ENCODE data around the gene IQCM.
A peak's percentile ranks its signal among the peaks of the same experiment; 100 is the strongest.

The IQCM gene

DNA sequence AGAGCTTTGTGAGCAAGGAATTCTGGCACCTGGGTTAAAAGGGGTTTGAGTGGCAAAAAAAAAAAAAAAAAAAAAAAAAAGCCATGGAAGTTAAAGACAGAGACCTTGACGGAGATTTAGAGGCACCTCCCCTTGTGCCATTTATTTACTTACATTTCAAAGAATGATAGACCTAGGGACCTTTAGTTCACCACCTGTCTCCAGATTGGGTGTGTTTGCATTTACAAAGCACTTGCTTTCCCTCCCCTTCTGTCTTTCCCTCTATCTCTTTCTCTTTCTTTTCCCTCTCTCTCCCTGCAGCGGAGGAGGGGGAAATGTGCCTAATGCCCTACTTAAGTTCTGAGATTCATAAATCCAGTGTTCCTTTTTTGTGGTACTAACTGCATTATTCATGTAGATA lies 116.0 kb downstream of the IQCM start:
- Histone ChIP-seq H3K27me3 (replicated peaks; ENCODE audit: control insufficient read depth, insufficient read depth, low read length) (no peaks in the 10 kb centered on the region), H3K36me3 (ENCODE audit: control insufficient read depth, insufficient read depth, low read length) (no peaks in the 10 kb centered on the region), H3K4me3 (replicated peaks; ENCODE audit: low read depth, low read length) (no peak overlapping the region)
- DNase-seq (ENCODE audit: extremely low read depth, insufficient read length): no peak
- TF ChIP-seq, protein P1, sequence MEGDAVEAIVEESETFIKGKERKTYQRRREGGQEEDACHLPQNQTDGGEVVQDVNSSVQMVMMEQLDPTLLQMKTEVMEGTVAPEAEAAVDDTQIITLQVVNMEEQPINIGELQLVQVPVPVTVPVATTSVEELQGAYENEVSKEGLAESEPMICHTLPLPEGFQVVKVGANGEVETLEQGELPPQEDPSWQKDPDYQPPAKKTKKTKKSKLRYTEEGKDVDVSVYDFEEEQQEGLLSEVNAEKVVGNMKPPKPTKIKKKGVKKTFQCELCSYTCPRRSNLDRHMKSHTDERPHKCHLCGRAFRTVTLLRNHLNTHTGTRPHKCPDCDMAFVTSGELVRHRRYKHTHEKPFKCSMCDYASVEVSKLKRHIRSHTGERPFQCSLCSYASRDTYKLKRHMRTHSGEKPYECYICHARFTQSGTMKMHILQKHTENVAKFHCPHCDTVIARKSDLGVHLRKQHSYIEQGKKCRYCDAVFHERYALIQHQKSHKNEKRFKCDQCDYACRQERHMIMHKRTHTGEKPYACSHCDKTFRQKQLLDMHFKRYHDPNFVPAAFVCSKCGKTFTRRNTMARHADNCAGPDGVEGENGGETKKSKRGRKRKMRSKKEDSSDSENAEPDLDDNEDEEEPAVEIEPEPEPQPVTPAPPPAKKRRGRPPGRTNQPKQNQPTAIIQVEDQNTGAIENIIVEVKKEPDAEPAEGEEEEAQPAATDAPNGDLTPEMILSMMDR (IDR thresholded peaks at IDR 0.05; ENCODE audit: insufficient read depth, low read length, poor library complexity, severe bottlenecking): no peak

DNA sequence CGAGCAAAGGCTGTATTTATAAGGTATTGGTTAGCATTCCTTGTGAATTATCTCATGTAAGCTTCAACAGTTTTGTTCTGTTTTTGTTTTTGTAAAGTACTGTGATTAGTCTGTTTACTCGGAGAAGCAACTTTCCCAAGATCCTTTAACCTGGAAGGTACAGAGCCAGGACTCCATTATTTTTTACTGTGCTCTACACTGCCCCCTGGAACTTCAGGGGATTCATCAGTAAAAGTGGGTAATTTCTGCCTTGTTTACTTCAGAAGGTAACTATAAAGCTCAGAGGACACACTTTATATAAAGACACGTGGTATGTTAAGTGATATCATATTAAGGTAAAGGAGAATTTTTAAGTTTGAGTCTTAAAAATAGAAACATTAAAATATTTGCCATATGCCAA lies 124.9 kb downstream of the IQCM start:
- TF ChIP-seq, protein P1 (IDR thresholded peaks at IDR 0.05; ENCODE audit: insufficient read depth, low read length, poor library complexity, severe bottlenecking): peak; percentile 17
- H3K4me3 ChIP-seq (replicated peaks; ENCODE audit: low read depth, low read length): no peak overlapping the region
- H3K36me3 ChIP-seq (ENCODE audit: control insufficient read depth, insufficient read depth, low read length): no peaks in the 10 kb centered on the region
- DNase-seq (ENCODE audit: extremely low read depth, insufficient read length): no peak
- H3K27me3 ChIP-seq (replicated peaks; ENCODE audit: control insufficient read depth, insufficient read depth, low read length): no peaks in the 10 kb centered on the region

DNA sequence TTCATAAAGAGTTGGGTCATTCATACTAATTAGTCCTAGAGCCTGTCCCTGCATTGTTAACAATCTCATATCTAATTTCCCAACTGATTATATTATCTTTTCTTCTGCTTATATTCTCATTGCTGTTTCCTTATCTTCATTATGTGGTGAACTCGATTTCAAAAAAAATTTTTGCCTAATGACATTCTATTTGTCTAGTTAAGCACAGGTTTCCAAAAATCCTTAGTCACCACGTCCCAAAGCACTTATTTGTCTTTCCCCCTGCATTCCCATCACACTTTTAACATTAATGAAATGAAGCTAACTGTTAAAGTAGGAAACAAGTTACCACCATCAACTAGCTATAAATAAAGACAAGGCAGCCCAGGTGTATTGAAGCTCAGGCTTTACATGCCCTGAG lies 131.1 kb downstream of the IQCM start:
- H3K27me3 ChIP-seq (replicated peaks; ENCODE audit: control insufficient read depth, insufficient read depth, low read length): no peaks in the 10 kb centered on the region
- DNase-seq (ENCODE audit: extremely low read depth, insufficient read length): no peak
- TF ChIP-seq, protein P1 (IDR thresholded peaks at IDR 0.05; ENCODE audit: insufficient read depth, low read length, poor library complexity, severe bottlenecking): no peak
- no peak overlapping the region for H3K4me3 ChIP-seq (replicated peaks; ENCODE audit: low read depth, low read length)
- H3K36me3 ChIP-seq (ENCODE audit: control insufficient read depth, insufficient read depth, low read length): no peaks in the 10 kb centered on the region

DNA sequence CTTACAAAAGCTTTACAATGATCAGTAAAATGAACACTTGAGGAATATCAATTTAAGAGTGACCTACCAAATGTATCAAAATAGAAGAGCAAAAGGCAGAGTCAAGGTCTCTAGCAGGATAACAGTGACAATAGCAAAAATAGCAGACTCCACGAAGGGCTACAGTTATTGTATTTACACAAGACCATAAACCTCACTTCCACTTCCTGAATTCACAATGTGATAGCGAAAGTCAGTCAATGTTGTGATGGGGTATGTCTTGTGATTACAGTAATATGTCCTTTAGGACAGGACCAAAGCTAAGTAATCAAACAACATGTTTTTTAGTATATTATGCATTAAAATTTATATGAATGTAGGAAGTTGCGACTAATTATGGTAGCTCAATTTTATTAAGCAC lies 139.6 kb downstream of the IQCM start:
- Histone ChIP-seq H3K4me3 (replicated peaks; ENCODE audit: low read depth, low read length) (no peak overlapping the region), H3K36me3 (ENCODE audit: control insufficient read depth, insufficient read depth, low read length) (no peaks in the 10 kb centered on the region)
- DNase-seq (ENCODE audit: extremely low read depth, insufficient read length): no peak

DNA sequence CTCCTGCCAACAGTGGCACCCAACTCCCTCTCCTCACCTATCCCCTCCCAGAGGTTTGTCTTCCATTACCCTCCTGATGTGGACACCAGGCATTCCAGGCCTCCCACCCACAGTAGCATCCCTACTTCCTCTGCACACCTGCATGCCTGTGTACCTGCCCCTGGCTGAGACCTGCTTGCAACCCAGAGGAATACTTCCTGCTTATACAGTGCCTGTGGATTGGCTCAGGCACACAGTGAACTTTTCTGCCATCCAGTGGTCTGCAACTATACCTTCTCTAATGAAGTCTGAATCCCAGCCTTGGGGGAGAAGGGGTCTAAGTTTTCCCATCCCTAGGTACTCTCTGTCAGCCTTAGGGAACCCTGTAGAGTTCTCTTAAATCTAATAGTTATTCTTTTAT lies 169.9 kb downstream of the IQCM start:
- no peaks in the 10 kb centered on the region for H3K36me3 ChIP-seq (ENCODE audit: control insufficient read depth, insufficient read depth, low read length)
- H3K27me3 ChIP-seq (replicated peaks; ENCODE audit: control insufficient read depth, insufficient read depth, low read length): no peaks in the 10 kb centered on the region
- TF ChIP-seq, protein P1 (IDR thresholded peaks at IDR 0.05; ENCODE audit: insufficient read depth, low read length, poor library complexity, severe bottlenecking): no peak
- DNase-seq (ENCODE audit: extremely low read depth, insufficient read length): no peak
- H3K4me3 ChIP-seq (replicated peaks; ENCODE audit: low read depth, low read length): no peak overlapping the region

More for the DNA sequence above, 139.6 kb downstream of the IQCM start:
- TF ChIP-seq, protein P1 (IDR thresholded peaks at IDR 0.05; ENCODE audit: insufficient read depth, low read length, poor library complexity, severe bottlenecking): no peak
- no peaks in the 10 kb centered on the region for H3K27me3 ChIP-seq (replicated peaks; ENCODE audit: control insufficient read depth, insufficient read depth, low read length)

DNA sequence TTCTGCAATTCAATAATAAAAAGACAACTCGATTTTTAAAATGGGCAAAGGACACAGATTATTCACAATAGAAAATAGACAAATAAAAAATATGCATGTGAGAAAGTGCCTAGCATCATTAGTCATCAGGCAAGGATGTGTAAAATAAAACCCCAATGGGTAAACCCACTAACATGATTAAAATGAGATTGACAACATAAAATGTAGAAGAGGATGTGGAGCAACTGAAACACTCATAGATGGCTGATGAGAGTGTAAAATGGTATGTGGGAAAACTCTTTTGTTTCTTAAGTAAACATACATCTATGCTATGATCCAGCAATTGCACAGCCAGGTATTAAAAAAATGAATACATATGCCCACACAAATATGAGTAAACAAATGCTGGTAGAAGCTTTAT lies 177.6 kb downstream of the IQCM start:
- TF ChIP-seq, protein P1 (IDR thresholded peaks at IDR 0.05; ENCODE audit: insufficient read depth, low read length, poor library complexity, severe bottlenecking): no peak
- H3K4me3 ChIP-seq (replicated peaks; ENCODE audit: low read depth, low read length): no peak overlapping the region
- H3K27me3 ChIP-seq (replicated peaks; ENCODE audit: control insufficient read depth, insufficient read depth, low read length): no peaks in the 10 kb centered on the region
- no peaks in the 10 kb centered on the region for H3K36me3 ChIP-seq (ENCODE audit: control insufficient read depth, insufficient read depth, low read length)
- no peak for DNase-seq (ENCODE audit: extremely low read depth, insufficient read length)
